ENCODE results near the gene TTC4. TPM values are rescaled to one million over a fixed set of nuclear protein-coding genes. Genes with fewer than 3 reads are reported as not detected.

TTC4 gene
- polyA plus RNA-seq, 6 donors from 2014 or later, result 16.4 to 31.9 (median 20.8) TPM

DNA sequence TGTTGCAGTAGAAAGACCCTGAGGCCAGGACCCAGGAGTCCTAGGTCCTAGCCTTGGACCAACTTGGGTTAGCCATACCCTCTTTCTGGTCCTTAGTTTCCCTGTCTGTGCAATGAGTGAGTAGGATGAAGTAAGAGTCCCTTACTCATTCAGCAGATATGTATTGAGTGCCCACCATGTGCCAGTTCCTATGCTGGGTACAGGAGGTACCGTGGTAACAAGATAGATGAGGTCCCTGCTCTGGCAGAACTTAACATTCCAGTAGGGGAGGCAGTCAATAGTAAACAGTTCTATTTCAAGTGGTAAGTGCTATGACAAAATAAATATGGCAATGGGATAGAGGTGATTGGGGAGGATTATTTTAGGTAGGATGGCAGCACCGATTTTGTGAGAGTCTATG is 66.9 kb downstream of the TTC4 start:
- no peaks in the 10 kb centered on the region for H3K9me3 Mint-ChIP-seq
- no peak for DNase-seq
- peaks cover 0 to 8% (median 0%) of the 10 kb centered on the region in 3 donors for H3K4me1 Mint-ChIP-seq
- H3K36me3 Mint-ChIP-seq, result peaks cover 17 to 54% of the 10 kb centered on the region in 2 donors
- no peak for ATAC-seq (ENCODE audit: low read depth in 2 of 2)
- H3K4me3 Mint-ChIP-seq, result no peak overlapping the region
- no peak overlapping the region for H3K27ac Mint-ChIP-seq
- no peaks in the 10 kb centered on the region for H3K27me3 Mint-ChIP-seq

- Mint-ChIP-seq H3K4me3 (no peak overlapping the region), H3K9me3 (no peaks in the 10 kb centered on the region)
Observed at GRCh38 chr1:54784066-54784465, 68.4 kb downstream of the TTC4 start.

DNA sequence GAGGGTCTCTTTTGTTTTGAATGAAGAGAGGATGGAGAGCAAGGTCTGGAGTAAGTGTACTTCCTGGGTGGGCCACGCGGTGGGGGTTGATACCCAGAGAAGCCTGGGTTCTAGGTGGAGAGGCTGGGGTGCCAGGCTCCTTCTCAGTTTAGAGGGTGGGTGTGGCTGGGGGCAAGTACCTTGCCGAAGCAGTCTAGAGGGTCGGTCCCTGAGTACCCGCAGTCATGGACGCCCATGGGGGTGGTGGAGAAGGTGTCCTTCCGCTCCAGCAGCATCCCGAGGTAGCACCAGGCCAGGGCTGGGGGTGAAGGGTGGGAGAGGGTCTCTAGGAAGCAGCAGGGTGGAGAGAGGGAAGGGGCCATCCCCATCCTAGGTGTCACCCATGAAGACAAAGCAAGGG is 71.1 kb downstream of the TTC4 start:
- Mint-ChIP-seq H3K36me3 (peaks cover 12 to 30% of the 10 kb centered on the region in 2 donors), H3K27me3 (peaks cover 0 to 6% (median 0%) of the 10 kb centered on the region in 3 donors), H3K4me3 (no peak overlapping the region), H3K9me3 (peaks cover 0 to 1% (median 0%) of the 10 kb centered on the region in 7 donors), H3K4me1 (peaks cover 0 to 8% (median 5%) of the 10 kb centered on the region in 3 donors), H3K27ac (no peak overlapping the region)
- no peak for ATAC-seq (ENCODE audit: low read depth in 2 of 2)
- no peak for DNase-seq

More at GRCh38 chr1:54784066-54784465, 68.4 kb downstream of the TTC4 start:
- Mint-ChIP-seq H3K27me3 (no peaks in the 10 kb centered on the region), H3K4me1 (peaks cover 0 to 11% (median 5%) of the 10 kb centered on the region in 3 donors), H3K27ac (peak overlapping the region in 2 of 6 donors; percentile 20 to 44), H3K36me3 (peaks cover 17 to 44% of the 10 kb centered on the region in 2 donors)
- DNase-seq, result no peak
- no peak for ATAC-seq (ENCODE audit: low read depth in 2 of 2)

GRCh38 chr1:54787604-54788003 is 71.9 kb downstream of the TTC4 start:
- DNase-seq, result no peak
- Mint-ChIP-seq H3K4me1 (peaks cover 0 to 7% (median 5%) of the 10 kb centered on the region in 3 donors), H3K36me3 (peaks cover 11 to 27% of the 10 kb centered on the region in 2 donors), H3K9me3 (peaks cover 0 to 8% (median 2%) of the 10 kb centered on the region in 7 donors), H3K27ac (no peak overlapping the region), H3K27me3 (peaks cover 0 to 6% (median 0%) of the 10 kb centered on the region in 3 donors), H3K4me3 (no peak overlapping the region)
- no peak for ATAC-seq (ENCODE audit: low read depth in 2 of 2)

DNA sequence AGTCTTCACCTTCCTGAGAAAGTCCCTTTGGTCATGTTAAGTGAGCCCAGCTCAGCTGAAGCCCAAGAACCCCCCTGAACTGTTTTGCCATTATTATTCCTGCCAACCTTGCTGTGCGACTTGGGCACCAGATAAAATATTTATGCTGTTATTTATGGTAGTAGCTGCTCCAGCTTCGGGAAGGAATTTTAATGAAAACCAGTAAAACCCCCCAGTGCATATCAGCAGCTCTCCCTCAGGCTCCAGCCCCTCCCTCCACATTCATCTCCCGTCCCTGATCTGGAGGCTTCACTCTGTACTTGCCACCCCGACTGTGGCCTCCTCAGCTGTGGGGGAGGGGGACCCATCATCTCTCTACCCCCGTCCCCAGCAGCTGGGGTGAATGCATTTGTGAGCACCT is 72.8 kb downstream of the TTC4 start:
- peaks cover 6 to 22% of the 10 kb centered on the region in 2 donors for H3K36me3 Mint-ChIP-seq
- DNase-seq (no peak), ATAC-seq (ENCODE audit: low read depth in 2 of 2) (no peak)
- peaks cover 0 to 7% (median 5%) of the 10 kb centered on the region in 3 donors for H3K4me1 Mint-ChIP-seq
- no peak overlapping the region for H3K27ac Mint-ChIP-seq
- H3K27me3 Mint-ChIP-seq, result peaks cover 0 to 6% (median 0%) of the 10 kb centered on the region in 3 donors
- H3K4me3 Mint-ChIP-seq, result no peak overlapping the region
- peaks cover 0 to 8% (median 2%) of the 10 kb centered on the region in 7 donors for H3K9me3 Mint-ChIP-seq

- Mint-ChIP-seq H3K27ac (no peak overlapping the region), H3K27me3 (peaks cover 0 to 6% (median 0%) of the 10 kb centered on the region in 3 donors), H3K9me3 (peaks cover 0 to 8% (median 2%) of the 10 kb centered on the region in 7 donors), H3K4me1 (peaks cover 0 to 7% (median 5%) of the 10 kb centered on the region in 3 donors), H3K36me3 (peaks cover 0 to 7% of the 10 kb centered on the region in 2 donors), H3K4me3 (no peak overlapping the region)
- no peak for ATAC-seq (ENCODE audit: low read depth in 2 of 2)
- DNase-seq, result no peak
Observed at GRCh38 chr1:54791880-54792522, 76.3 kb downstream of the TTC4 start.

Other genes with a start within 250 kb of the TTC4 start
- not detected for gene ACOT11, start 167.6 kb upstream of the TTC4 start, polyA plus RNA-seq (ENCODE audit: low read depth in 6 of 6)
- gene FAM151A, start 92.3 kb upstream of the TTC4 start, polyA plus RNA-seq (ENCODE audit: low read depth in 6 of 6), result not detected
- not detected for gene MROH7, start 74.1 kb upstream of the TTC4 start, polyA plus RNA-seq (ENCODE audit: low read depth in 6 of 6)
- 1 to 10 TPM in 5 of 6 donors, not detected in 1; 1.9 to 3.7 (median 3.3) TPM for gene PARS2, start 48.7 kb downstream of the TTC4 start, polyA plus RNA-seq (ENCODE audit: low read depth in 6 of 6)
- gene TTC22, start 85.5 kb downstream of the TTC4 start, polyA plus RNA-seq (ENCODE audit: low read depth in 6 of 6), result 1 to 10 TPM in 3 of 6 donors, under 1 TPM in 2, not detected in 1; 0.41 to 2.0 (median 1.1) TPM
- 1 to 10 TPM in 3 of 6 donors, under 1 TPM in 2, not detected in 1; 0.21 to 8.3 (median 1.1) TPM for gene DHCR24, start 171.3 kb downstream of the TTC4 start, polyA plus RNA-seq (ENCODE audit: low read depth in 6 of 6)